Panc1 (cell line): ENCODE data around the gene DNAJC27. TPM values are rescaled to one million over a fixed set of nuclear protein-coding genes. Genes with fewer than 3 reads are reported as not detected.
A peak's percentile ranks its signal among the peaks of the same experiment; 100 is the strongest.
"Not testable (repeated sequence)": the region's sequence is repeated elsewhere in the genome, so short reads cannot be mapped to it uniquely, and the experiment has no call there.

Experiments used
- ATAC-seq: fragments of 200-7000 bp; cut with Tn5 transposase; 2 replicates; pipeline ENCODE4 v1.9.1; 2020; ENCODE audit warnings: mild to moderate bottlenecking, moderate library complexity
- BruUV-seq: library from RNA; stranded (reverse); fragments of 400-500 nt; replicated peaks from 2 replicates; lab custom pipeline; 2021; lab: Mats Ljungman, UMichigan
- CTCF ChIA-PET: fragments of 300-600 bp; sonication (Branson Sonifier 250); formaldehyde crosslinking; loops from one replicate; lab custom pipeline; 2022; ENCODE audit warnings: antibody characterized with exemption; lab: Charles Lee
- POLR2A ChIA-PET: fragments of 300-600 bp; sonication (Branson Sonifier 250); formaldehyde crosslinking; loops from one replicate; lab custom pipeline; 2022; ENCODE audit warnings: antibody characterized with exemption; lab: Charles Lee
- DNase-seq: peaks from one replicate; pipeline ENCODE4 v3.0.0-alpha.2; 2010; ENCODE audit warnings: low read depth, low spot score
- H3K27ac ChIP-seq: 2 replicates; pipeline ENCODE4 v1.5.1; 2011; ENCODE audit warnings: mild to moderate bottlenecking, low read length, inconsistent platforms
- H3K27me3 ChIP-seq: fragments of 200-500 bp; sonication (Bioruptor generic); 2 replicates; pipeline ENCODE4 v1.6.0; 2014; ENCODE audit warnings: low read length, inconsistent platforms; ENCODE audit not compliant: control insufficient read depth, insufficient read depth
- H3K36me3 ChIP-seq: fragments of 200-500 bp; sonication (Bioruptor generic); 2 replicates; pipeline ENCODE4 v1.5.1; 2014; ENCODE audit warnings: inconsistent platforms, mild to moderate bottlenecking, low read length, moderate library complexity; ENCODE audit not compliant: control insufficient read depth, insufficient read depth
- H3K4me1 ChIP-seq: 2 replicates; pipeline ENCODE4 v1.5.1; 2011; ENCODE audit warnings: inconsistent platforms, mild to moderate bottlenecking, low read length, moderate library complexity; ENCODE audit not compliant: control insufficient read depth, insufficient read depth
- H3K4me3 ChIP-seq, 2 experiments: 2 replicates each; pipeline ENCODE4 v1.5.1; 2011 to 2012; ENCODE audit warnings: low read depth in 2 of 2, low read length in 2 of 2, mild to moderate bottlenecking in 2 of 2, inconsistent platforms in 1 of 2, moderate library complexity in 1 of 2
- H3K9me3 ChIP-seq: fragments of 200-500 bp; sonication (Bioruptor generic); 2 replicates; pipeline ENCODE4 v1.5.1; 2014; ENCODE audit warnings: low read depth, mild to moderate bottlenecking, inconsistent platforms, low read length, moderate library complexity; ENCODE audit not compliant: control insufficient read depth, insufficient read depth
- POLR2AphosphoS5 ChIP-seq: IDR thresholded peaks from 2 replicates; pipeline ENCODE4 v1.6.1; 2012; ENCODE audit warnings: mild to moderate bottlenecking, low read depth, low read length, moderate library complexity
- SIN3A ChIP-seq: IDR thresholded peaks from 2 replicates; pipeline ENCODE4 v1.6.1; 2012; ENCODE audit warnings: low read depth, mild to moderate bottlenecking, low read length, moderate library complexity, borderline replicate concordance; ENCODE audit not compliant: insufficient read depth
- TCF7L2 ChIP-seq: IDR thresholded peaks from 2 replicates; pipeline ENCODE4 v1.6.1; 2011; ENCODE audit warnings: mild to moderate bottlenecking, low read depth, low read length, inconsistent platforms
- in situ Hi-C: cut with HindIII; loops from 2 replicates; pipeline ENCODE4 v1.10.0; 2016; ENCODE audit warnings: low sequenced_read_pairs, low pct_unique_long_range_greater_than_20kb
- intact Hi-C: fragments of 100-400 bp; cut with micrococcal nuclease; formaldehyde crosslinking; loops from one replicate; pipeline ENCODE4 v1.10.0; 2022; ENCODE audit not compliant: unreplicated experiment
- total RNA-seq: library from RNA; stranded (reverse); gene quantifications from one replicate; pipeline ENCODE4 v1.2.1, GENCODE V29; 2021; ENCODE audit not compliant: unreplicated experiment
- TF ChIP-seq, protein P1 (sequence below), 2 experiments: IDR thresholded peaks; 2 replicates each; pipeline ENCODE4 v1.6.1; 2011 to 2012; ENCODE audit warnings: low read depth in 2 of 2, control low read depth in 1 of 2, low read length in 1 of 2, mild to moderate bottlenecking in 1 of 2, moderate library complexity in 1 of 2; ENCODE audit not compliant: insufficient read depth in 1 of 2
- TF ChIP-seq, protein P2 (sequence below): fragments of 450-650 bp; IDR thresholded peaks from 2 replicates; pipeline ENCODE4 v1.5.1; 2017; ENCODE audit warnings: mild to moderate bottlenecking

Gene DNAJC27
- total RNA-seq, 1 experiment from 2014 or later: 4.9 TPM

DNA sequence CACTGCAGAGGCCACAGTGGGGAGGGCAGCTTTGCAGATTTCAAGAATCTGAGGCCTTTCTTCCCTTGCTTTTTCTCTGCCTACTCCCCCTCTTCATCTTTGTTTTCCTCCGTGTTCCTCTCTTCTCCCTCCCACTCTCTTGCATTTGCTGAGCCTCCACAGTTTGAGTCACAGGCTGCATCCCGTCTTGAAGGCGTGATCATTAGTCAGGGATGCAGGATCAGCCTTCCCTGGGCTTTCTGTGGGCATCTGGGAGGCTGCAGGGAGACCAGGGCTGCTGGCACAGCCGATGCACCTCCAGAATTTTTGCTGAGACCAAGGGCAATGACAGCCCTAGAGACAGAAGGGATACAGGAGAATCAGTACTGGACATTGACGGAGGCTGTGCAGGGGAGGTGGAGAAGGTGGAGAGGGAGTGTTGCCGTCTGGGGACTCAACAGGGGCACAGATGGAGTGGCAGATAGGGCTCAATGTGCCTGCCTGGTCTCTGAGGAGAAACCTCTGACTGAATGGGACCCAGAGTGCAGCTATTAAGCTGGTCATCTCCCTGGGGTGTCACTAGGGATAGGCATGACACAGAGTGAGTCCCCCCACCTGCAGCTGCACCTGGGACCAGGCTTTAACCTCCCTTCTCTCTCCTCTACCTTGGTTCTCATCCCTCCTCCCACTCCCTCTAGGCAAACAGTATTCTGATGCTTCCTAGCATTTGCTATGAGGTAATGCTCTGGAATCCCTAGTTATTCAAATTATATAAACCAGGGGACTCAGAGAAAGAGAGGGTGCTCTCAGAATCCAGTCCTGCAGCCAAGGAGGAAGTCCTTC, 29.0 kb upstream of the DNAJC27 start:
- ATAC-seq: peak; percentile 38; the same call in 1 of the 2 replicates
- Histone ChIP-seq H3K27me3 (no peaks in the 10 kb centered on the region; the same call in 1 of the 2 replicates), H3K4me3 (no peak overlapping the region), H3K9me3 (no peaks in the 10 kb centered on the region), H3K27ac (no peak overlapping the region), H3K4me1 (no peaks in the 10 kb centered on the region), H3K36me3 (no peaks in the 10 kb centered on the region)
- no peak for TF ChIP-seq TCF7L2
- TF ChIP-seq, protein P1, sequence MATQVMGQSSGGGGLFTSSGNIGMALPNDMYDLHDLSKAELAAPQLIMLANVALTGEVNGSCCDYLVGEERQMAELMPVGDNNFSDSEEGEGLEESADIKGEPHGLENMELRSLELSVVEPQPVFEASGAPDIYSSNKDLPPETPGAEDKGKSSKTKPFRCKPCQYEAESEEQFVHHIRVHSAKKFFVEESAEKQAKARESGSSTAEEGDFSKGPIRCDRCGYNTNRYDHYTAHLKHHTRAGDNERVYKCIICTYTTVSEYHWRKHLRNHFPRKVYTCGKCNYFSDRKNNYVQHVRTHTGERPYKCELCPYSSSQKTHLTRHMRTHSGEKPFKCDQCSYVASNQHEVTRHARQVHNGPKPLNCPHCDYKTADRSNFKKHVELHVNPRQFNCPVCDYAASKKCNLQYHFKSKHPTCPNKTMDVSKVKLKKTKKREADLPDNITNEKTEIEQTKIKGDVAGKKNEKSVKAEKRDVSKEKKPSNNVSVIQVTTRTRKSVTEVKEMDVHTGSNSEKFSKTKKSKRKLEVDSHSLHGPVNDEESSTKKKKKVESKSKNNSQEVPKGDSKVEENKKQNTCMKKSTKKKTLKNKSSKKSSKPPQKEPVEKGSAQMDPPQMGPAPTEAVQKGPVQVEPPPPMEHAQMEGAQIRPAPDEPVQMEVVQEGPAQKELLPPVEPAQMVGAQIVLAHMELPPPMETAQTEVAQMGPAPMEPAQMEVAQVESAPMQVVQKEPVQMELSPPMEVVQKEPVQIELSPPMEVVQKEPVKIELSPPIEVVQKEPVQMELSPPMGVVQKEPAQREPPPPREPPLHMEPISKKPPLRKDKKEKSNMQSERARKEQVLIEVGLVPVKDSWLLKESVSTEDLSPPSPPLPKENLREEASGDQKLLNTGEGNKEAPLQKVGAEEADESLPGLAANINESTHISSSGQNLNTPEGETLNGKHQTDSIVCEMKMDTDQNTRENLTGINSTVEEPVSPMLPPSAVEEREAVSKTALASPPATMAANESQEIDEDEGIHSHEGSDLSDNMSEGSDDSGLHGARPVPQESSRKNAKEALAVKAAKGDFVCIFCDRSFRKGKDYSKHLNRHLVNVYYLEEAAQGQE (IDR thresholded peaks at IDR 0.05; ENCODE audit: insufficient read depth in 1 of 2, low read depth in 2 of 2, low read length in 1 of 2): no peak
- TF ChIP-seq POLR2AphosphoS5: no peak
- no peak for TF ChIP-seq SIN3A
- TF ChIP-seq, protein P2, sequence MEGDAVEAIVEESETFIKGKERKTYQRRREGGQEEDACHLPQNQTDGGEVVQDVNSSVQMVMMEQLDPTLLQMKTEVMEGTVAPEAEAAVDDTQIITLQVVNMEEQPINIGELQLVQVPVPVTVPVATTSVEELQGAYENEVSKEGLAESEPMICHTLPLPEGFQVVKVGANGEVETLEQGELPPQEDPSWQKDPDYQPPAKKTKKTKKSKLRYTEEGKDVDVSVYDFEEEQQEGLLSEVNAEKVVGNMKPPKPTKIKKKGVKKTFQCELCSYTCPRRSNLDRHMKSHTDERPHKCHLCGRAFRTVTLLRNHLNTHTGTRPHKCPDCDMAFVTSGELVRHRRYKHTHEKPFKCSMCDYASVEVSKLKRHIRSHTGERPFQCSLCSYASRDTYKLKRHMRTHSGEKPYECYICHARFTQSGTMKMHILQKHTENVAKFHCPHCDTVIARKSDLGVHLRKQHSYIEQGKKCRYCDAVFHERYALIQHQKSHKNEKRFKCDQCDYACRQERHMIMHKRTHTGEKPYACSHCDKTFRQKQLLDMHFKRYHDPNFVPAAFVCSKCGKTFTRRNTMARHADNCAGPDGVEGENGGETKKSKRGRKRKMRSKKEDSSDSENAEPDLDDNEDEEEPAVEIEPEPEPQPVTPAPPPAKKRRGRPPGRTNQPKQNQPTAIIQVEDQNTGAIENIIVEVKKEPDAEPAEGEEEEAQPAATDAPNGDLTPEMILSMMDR: no peak
- ChIA-PET CTCF (no interaction called here), POLR2A (no interaction called here)
- no TSS peak for BruUV-seq
- DNase-seq: no peak
- in situ Hi-C loops (no loop called here), intact Hi-C loops (no loop called here)

DNA sequence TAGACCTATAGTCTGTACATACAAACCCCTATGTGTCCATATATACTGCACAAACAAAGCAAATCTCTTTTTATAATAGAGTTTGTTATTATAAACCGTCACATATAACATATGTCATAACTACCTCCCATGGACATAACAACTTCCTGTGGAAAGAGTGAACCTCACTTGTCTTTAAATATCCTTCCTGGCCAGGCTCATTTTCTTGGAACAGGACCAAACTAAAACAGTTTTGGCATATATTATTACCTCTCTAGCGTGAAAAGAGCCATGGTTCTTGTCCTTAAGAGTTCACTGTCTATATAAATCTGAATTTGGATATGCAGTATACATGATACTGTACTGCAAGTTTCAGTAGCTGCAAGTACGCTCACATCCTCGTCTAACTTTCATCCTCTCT, 28.3 kb upstream of the DNAJC27 start:
- no peak overlapping the region for H3K4me3 ChIP-seq
- intact Hi-C loops: no loop called here
- ChIA-PET POLR2A (no interaction called here), CTCF (no interaction called here)
- no peaks in the 10 kb centered on the region for H3K4me1 ChIP-seq
- DNase-seq: no peak
- in situ Hi-C loops: no loop called here
- BruUV-seq: no TSS peak
- H3K36me3 ChIP-seq: no peaks in the 10 kb centered on the region
- H3K9me3 ChIP-seq: no peaks in the 10 kb centered on the region
- no peak overlapping the region for H3K27ac ChIP-seq
- no peak for ATAC-seq
- TF ChIP-seq, protein P1 (IDR thresholded peaks at IDR 0.05; ENCODE audit: insufficient read depth in 1 of 2, low read depth in 2 of 2, low read length in 1 of 2): no peak
- TF ChIP-seq POLR2AphosphoS5: no peak
- TF ChIP-seq, protein P2: no peak
- no peak for TF ChIP-seq SIN3A
- no peak for TF ChIP-seq TCF7L2
- H3K27me3 ChIP-seq: no peaks in the 10 kb centered on the region; the same call in 1 of the 2 replicates

DNA sequence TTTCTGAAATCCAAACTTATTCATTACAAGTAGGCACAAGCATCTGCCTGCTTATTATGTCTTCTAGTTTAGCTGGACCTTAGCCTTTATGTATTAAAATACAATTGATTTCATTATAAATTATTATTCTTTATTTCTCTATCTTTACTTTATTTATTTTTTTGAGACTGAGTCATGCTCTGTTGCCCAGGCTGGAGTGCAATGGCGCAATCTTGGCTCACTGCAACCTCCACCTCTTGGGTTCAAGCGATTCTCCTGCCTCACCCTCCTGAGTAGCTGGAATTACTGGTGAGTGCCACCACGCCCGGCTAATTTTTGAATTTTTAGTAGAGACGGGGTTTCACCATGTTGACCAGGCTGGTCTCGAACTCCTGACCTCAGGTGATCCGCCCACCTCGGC, 27.3 kb upstream of the DNAJC27 start:
- H3K9me3 ChIP-seq, BruUV-seq, H3K4me1 ChIP-seq, H3K27ac ChIP-seq, H3K27me3 ChIP-seq, intact Hi-C loops, POLR2A ChIA-PET, H3K4me3 ChIP-seq, DNase-seq, H3K36me3 ChIP-seq, ATAC-seq, in situ Hi-C loops: not testable (repeated sequence)
- CTCF ChIA-PET: interaction anchor here (0.6 kb wide), 1 partner anchor 127 kb away, joined by 6 read pairs; no protein-coding TSS in a partner anchor
